Fibroblast of pulmonary artery (primary cell): ENCODE measurements around the gene GAK.

Experiments
- DNase-seq: peaks from one replicate; pipeline ENCODE4 v3.0.0-alpha.2; 2010; ENCODE audit warnings: low read depth
- H3K4me3 ChIP-seq: replicated peaks from 2 replicates; pipeline ENCODE4 v1.5.1; 2011; ENCODE audit warnings: low read depth, mild to moderate bottlenecking, control low read depth, low read length, moderate library complexity
- TF ChIP-seq, protein P1 (sequence below): IDR thresholded peaks from 2 replicates; pipeline ENCODE4 v1.5.1; 2011; ENCODE audit warnings: mild to moderate bottlenecking, control low read depth, low read length, inconsistent platforms; ENCODE audit errors: missing control alignments

The GAK gene

DNA sequence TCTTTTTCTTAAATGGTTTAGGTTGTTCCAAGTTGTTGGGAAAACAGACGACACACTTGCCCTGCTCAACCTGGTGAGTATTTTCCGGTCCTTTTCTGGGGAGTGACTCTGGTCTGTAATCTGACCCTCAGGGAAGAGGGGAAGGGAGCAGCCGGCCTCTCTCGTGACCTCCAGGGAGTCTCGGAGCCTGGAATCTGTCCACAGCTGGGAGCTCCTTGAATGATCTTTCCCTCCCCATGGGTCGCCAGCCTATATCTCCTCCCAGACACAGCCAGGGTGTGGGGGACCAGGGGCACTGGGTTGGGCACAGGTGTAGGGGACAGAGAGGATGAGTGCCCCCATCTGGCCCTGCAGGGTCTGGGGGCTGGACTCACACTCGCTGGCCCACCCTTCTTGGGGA, 19.1 kb upstream of the GAK start:
- H3K4me3 ChIP-seq: no peak overlapping the region
- TF ChIP-seq, protein P1, sequence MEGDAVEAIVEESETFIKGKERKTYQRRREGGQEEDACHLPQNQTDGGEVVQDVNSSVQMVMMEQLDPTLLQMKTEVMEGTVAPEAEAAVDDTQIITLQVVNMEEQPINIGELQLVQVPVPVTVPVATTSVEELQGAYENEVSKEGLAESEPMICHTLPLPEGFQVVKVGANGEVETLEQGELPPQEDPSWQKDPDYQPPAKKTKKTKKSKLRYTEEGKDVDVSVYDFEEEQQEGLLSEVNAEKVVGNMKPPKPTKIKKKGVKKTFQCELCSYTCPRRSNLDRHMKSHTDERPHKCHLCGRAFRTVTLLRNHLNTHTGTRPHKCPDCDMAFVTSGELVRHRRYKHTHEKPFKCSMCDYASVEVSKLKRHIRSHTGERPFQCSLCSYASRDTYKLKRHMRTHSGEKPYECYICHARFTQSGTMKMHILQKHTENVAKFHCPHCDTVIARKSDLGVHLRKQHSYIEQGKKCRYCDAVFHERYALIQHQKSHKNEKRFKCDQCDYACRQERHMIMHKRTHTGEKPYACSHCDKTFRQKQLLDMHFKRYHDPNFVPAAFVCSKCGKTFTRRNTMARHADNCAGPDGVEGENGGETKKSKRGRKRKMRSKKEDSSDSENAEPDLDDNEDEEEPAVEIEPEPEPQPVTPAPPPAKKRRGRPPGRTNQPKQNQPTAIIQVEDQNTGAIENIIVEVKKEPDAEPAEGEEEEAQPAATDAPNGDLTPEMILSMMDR: no peak
- DNase-seq: no peak

DNA sequence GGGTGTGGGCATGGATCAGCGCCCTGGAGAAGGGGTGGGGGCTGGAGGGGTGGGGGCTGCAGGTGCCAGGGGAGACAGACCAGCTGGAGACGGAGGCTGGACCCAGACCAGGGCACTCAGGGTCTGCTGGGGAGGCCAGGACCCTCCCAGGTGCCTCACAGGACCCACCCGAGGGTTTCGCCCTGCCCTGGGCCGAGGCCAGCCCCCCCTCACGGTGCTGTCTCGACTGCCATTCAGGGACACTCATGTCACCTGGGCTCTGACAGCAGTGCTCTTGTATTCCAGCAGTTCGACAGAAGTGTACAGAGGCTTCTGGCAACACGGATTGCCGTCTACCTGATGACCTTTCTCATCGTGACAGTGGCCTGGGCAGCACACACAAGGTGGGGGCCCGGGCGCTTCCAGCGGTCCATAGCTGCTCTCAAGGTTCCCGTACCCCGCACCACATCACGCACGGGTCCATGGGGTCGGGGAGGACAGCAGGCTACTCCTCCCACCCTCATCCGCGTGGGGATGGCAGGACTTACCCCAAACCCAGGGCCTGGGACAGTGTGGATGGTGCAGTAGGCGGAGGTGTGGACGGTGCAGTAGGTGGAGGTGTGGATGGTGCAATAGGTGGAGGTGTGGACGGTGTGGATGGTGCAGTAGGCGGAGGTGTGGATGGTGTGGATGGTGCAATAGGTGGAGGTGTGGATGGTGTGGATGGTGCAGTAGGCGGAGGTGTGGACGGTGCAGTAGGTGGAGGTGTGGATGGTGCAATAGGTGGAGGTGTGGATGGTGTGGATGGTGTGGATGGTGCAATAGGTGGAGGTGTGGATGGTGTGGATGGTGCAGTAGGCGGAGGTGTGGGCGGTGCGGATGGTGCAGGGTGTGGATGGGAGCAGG, 18.3 kb upstream of the GAK start:
- H3K4me3 ChIP-seq: no peak overlapping the region
- no peak for DNase-seq
- TF ChIP-seq, protein P1: no peak

DNA sequence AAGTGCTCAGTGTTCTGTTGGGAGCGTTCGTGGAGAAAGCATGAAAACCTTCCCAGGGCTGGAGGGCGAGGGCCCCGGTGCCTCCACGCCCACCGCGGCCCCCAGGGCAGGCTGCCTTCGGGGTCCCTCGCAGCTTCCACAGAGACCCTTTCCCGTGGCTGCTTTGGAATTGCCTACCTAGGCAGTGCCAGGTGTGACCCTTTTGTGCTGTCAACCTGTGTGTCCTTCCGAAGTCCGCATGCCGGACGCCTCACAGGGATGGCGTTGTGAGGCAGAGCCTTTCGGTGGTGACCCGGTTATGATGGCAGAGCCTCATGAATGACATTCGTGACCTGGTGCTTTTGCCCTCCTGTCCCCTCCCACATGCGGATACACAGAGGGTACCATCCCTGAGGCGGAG, 17.5 kb upstream of the GAK start:
- no peak for DNase-seq
- no peak overlapping the region for H3K4me3 ChIP-seq
- TF ChIP-seq, protein P1: no peak

DNA sequence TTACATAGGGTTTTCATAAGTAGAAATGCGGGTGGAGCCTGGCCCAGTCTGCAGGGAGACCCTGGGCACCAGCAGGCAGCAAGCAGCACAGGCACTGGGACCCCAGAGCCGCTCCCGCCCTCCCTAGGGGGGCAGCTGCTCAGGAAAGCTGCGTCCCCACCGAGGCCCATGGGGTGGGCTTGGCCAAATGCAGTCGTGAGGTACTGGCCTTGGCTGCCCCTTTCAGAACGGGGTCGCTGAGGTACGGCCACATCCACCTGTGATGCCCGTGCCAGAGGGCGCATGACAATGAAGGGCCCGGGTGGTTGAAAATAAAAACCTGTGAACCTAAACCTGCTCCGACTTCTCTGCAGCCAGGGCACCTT, 16.8 kb upstream of the GAK start:
- no peak for DNase-seq
- no peak overlapping the region for H3K4me3 ChIP-seq
- TF ChIP-seq, protein P1: no peak

DNA sequence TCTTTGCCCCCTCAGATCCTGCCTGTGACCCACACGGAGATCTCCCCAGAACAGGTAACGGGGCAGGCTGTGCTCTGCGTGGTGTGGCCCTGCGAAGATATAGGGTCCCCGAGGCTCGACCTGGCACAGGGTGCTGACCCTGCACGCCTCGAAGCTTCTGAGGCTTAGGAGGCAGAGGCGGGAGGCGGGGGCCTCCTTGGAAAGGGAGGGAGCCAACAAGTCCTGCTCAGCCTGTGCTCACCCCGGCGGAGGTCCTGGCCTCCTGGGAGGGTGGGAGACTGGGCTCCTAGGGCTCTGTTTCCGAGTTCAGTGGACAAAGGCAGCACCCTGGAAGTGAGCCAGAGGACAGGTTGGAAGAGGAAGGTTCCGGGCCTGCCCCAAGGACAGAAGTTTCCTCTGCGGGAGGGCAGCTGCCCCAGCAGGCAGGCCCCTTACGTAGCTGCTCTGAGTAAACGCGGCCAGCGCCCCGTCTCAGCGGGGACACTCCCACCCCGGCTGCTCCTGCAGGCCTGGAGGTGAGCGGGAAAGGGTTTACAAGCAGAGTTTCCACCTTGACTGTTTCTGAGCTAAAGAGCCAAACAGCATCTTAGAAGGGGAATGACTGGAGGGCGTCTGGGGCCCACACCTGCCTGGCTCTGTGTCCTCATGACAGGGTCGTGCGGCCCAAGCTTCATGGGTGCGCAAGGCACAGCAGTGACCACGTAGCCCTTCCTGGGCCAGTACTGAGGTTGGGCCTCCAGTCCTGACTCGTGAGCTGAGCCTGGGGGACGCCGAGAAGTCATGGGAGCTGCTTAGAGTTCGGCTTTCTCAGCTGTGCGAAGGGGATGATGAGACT, 16.2 kb upstream of the GAK start:
- H3K4me3 ChIP-seq: no peak overlapping the region
- DNase-seq: no peak
- TF ChIP-seq, protein P1: no peak

DNA sequence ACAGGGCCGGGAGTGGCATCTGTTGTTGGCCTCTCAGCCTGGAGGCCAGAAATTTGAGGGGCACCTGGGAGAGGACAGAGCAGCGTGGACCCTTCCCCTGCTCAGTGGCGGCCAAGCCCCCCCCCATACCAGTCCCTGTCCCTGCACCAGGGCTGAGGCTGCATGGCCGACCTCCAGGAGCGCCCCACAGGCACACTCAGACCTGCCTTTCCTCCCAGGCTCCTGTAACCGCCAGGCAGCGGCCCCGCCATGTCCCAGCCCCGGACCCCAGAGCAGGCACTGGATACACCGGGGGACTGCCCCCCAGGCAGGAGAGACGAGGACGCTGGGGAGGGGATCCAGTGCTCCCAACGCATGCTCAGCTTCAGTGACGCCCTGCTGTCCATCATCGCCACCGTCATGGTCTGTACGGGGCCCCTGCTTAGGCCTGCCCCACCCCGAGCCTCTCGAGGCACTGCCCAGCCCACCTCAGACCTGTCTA, 15.4 kb upstream of the GAK start:
- no peak overlapping the region for H3K4me3 ChIP-seq
- TF ChIP-seq, protein P1: no peak
- no peak for DNase-seq
